Astrocyte (in vitro differentiated cells and primary cell): ENCODE results near the gene ZNF79.

Experiments
- CTCF ChIP-seq: IDR thresholded peaks from 2 replicates; pipeline ENCODE4 v1.5.1; 2011; ENCODE audit warnings: low read depth, mild to moderate bottlenecking, inconsistent platforms, low read length, moderate library complexity; ENCODE audit not compliant: insufficient read depth
- EZH2 ChIP-seq: IDR thresholded peaks from 2 replicates; pipeline ENCODE4 v1.6.1; 2012; ENCODE audit warnings: mild to moderate bottlenecking, low read length, inconsistent platforms; ENCODE audit not compliant: insufficient read depth

DNA sequence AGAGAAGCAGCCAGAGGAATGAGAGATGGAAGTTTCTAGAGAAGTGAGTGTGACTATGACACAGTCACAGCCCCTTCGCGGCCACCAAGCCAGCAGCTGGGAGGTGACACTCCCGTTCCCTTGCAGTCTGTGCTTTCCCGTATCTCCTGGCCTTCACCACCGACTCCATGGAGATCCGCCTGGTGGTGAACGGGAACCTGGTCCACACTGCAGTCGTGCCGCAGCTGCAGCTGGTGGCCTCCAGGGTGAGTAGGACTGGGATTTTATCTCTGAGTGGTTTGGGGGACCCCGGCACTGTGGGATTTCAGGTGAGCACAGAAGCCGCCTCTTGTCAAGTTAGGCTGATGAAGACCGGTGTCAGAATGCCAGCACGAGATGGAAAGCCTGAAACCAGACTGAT is 39.3 kb upstream of the ZNF79 start:
- TF ChIP-seq CTCF = no peak
- no peak for TF ChIP-seq EZH2
